ENCODE measurements around the gene IGF2R.

Gene IGF2R

DNA sequence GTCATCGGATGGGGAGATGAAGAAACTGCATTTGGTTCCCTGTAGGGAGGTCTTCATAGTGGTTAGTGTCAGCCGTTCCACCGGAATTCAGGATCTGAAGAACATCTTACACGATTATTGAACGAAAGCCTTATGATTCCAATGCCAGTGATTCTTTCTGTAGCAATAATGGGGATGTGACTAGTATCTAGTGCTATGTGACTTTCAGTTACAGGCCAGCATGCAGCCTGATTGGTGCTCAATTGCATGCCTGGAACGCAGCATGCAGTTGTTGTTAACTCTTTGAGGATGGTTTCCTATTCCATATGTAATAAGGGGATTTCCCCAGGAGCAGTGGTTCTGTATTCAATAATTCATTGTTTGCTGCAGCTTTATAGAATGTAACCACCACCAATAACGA is 81.1 kb downstream of the IGF2R start:
- no peak for DNase-seq

DNA sequence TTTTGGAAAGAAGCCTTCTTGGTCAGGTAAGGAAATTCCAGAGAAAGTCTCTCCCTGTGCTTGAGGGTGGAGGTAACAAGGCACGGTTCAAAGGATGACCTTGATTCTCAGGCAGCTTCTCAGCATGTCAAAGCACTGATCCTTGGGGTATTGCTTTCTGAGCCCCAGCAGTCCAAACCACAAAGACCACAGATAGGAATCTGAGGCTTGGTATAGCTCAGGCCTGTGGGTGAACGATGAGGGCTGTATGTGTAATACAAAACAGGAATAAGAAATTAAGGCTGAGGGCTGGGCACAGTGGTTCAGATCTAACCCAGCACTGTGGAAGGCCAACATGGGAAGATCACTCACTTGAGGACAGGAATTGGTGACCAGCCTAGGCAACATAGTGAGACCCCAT is 82.5 kb downstream of the IGF2R start:
- peak; percentile 52 for DNase-seq

DNA sequence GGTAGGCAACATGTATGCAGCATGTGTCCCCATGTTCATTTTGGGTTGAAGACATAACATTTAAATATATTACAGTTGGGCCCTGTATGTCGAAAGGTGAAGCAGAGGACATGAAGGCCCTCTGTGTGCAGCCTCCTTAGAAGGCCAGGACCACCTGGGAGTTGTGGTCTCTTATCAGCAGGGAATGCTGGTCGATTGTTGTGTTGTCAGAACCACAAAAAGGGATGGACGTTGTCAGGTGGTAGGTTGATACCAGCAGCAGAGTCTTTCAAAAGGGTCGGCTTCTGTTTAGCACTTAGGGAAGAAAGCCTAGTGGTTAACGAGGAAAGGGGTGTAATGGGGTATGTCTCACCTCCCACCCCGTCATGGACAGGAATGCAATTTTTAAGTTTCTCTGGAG is 85.4 kb downstream of the IGF2R start:
- DNase-seq: no peak

DNA sequence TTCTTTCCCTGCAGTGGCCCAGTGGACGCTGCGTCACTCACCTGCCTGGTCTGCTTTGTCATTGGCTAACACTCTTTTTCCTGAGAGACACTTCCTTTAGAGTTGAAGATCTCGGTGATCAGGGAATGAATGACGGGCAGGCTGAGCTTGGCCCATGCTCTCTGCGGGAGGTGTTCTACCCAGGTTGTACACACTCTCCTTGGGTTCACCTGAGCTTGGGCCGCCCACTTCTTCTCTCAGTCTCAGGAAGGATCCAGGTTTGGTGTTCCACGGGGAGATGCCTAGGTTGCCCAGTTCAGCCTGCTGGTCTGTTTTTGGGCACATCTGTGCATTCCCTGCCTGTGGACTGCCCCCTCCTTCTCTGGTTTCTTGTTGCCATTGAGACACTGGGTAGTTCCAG is 86.0 kb downstream of the IGF2R start:
- no peak for DNase-seq

DNA sequence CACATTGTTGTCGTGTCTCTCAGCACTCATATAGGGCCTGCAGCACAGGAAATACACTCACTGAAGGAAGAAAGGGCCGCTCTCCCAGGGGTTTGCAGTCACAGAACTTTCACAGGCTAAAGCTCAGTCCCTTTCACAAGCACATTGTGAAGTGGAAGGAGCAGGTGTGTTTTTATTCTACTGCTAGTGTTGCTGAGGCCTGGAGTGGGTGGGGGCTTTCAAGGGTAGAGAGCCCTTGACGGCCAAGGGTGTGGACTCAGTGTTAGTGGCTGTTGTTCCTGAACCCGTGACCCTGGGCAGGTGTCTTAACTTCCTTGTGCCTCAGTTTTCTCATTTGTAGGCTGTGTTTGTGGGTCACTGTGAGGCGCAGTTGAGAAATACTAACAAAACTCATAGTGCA is 86.5 kb downstream of the IGF2R start:
- no peak for DNase-seq

DNA sequence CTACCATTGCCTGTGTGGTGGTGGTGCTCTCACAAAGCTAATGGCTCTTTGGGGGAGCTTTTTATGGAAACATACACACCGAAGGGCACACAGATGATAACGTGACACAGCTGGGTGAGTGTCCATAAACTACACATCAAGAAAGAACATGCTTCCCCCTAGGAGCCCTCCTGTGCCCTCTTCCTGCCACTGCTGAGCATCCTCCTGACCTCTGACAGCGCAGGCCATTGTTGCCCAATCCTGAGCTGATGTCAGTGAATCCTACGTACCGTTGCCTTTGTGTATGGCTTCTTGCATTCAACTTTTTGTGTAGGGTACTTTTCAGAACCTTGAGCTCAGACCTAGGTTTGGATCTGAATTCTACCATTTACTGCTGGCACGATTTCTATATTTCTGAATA is 86.9 kb downstream of the IGF2R start:
- no peak for DNase-seq

DNA sequence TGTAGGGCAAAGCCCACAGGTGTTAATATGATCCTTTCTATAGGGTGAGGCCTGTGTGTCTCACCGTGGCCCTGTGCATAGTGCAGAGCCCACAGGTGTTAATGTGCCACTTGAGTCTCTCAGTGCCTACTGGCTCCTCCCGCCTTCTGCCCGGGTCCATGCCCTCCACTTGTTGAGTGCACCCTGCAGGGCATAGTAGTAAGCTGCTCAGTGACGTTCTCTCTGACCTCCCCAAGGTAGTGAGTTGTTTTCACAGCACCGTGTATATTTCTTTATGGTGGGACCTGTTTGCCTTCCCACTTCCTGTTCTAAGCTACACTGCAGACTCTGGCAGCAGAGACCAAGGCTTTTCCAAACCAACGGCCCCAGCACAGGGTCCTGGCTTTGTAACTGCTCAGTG is 88.2 kb downstream of the IGF2R start:
- DNase-seq: no peak

- DNase-seq: no peak
Observed at GRCh38 chr6:160058603-160059215, 89.8 kb downstream of the IGF2R start.

- no peak for DNase-seq
Observed at GRCh38 chr6:160060221-160060620, 91.3 kb downstream of the IGF2R start.

DNA sequence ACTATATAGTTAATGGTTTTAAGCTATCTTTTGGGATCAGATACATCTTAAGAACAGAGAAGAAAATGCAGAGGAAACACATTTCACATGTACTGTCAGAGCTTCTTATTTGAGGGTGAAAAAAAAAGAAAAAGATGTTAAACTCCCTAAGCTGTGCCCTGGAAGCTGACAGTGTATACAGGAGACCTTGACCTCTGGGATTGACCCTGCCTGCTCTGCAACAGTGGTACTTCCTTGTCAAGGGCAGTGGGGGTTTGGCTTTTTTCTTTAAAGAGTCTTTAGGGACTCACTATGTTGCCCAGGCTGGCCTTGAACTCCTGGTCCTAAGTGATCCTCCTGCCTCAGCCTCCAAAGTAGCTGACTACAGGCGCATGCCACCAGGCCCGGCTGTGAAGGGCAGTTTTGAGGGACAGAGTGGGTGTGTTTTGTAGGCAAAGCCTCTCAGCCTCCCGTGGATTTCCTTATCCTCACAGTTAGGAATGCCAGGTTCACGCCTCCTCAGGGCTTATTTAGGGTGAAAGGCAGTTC is 92.1 kb downstream of the IGF2R start:
- DNase-seq: no peak

DNA sequence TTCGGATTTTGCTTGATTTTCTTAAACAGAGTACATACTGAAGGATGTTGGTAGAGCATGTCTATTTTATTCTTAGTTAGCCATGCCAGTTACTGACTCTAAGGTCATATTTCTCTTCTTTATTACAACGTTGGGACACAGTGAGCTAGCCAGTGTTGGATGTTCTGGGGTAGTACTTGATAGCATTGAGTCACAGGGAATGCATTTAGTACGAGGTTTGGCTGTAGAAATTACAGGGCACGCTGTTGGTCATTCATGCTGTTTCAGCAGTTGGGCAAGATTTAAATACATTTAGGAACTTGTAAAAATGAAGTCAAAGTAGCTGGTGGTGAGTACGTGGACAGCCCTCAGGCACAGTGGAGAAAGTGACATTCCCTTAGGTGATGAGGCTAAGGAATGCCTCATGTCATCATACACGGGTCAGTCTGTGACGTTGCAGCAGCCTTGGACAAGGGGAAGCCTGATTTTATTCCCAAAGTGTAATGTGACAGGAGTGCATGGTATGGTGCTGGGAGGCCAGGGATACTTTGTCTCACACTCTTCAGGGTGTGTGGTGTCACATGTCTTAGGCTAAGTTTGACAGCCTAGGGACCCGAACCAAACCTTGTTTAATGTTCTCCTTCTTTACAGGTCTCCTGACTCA is 95.0 kb downstream of the IGF2R start:
- no peak for DNase-seq

- DNase-seq: no peak
Observed at GRCh38 chr6:160065200-160065599, 96.3 kb downstream of the IGF2R start.

GRCh38 chr6:160067564-160067963 is 98.7 kb downstream of the IGF2R start:
- no peak for DNase-seq

- DNase-seq: no peak
Observed at GRCh38 chr6:160068346-160068745, 99.5 kb downstream of the IGF2R start.

DNA sequence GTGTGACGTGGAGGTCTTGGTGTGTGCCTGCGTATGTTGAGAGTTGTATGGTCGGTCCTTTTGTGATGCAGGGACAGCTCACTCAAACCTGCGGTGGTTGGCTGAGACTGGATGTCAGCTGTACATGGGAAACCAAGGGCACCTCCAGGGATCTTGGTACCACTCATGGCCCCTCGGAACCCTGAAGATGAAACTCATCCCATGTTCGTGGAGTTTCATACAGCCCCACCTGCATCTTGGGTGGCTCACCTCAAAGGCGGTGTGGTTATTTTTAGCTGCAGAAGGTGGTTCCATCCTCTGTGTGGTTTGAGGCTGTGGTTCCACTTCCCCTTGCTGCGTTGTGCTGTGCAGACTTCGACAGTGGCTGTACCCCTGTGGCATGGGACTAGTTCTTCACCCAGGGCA is 100.2 kb downstream of the IGF2R start:
- DNase-seq: no peak

DNA sequence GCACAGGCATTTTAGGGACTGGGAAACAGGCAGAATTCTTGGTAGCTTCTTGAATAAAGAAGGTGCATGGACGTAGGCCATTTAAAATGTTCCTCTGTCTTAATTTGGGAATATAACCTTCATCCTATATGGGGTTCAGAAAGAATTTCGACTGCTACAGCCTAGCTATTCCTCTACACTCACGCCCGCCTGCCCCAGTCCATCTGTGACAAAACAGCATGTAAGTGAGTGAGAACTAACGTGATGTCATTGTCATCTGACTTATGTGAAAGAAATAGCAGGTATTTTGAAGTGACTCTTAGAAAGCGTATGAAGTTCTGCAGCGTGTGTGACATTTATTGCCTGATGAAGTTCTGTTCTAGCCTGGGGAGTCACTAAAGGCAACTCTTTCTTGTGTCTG is 100.6 kb downstream of the IGF2R start:
- DNase-seq: no peak

DNA sequence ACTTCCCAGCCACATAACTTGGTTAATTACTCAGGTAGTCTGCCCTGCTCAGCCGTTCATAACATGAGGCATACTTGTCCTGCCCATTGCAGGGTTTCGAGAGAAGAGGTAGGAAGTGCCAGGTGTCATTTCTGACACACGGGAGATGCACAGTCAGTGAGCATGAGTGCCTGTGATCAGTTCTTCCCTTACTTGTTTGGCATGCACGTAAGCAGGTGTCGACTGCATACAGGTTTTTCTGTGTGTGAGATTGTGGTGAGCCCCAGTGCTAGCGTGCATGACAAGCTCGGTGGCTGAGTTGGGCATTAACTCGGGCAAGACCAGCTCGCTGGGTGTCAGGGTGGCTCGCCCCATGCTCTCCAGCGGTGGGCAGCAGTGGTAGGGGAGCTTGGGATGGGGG is 101.5 kb downstream of the IGF2R start:
- no peak for DNase-seq

DNA sequence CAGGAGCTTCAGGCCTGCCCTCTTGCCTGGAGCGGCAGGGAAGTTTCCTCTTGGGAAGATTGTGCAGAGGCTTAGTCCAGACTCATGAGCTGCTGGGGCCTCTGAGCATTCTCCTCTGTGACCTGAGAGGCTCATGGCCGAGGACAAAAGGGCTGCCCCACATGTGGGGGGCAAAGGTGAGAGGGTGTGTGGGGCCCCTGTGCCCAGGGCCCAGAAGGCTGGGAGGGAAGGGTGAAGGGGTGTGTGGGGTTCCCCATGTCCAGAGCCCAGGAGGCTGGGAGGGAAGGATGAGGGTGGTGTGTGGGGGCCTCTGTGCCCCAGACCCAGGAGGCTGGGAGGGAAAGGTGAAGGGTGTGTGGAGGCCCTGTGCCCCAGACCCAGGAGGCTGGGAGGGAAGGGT is 101.9 kb downstream of the IGF2R start:
- DNase-seq: no peak

- DNase-seq: no peak
Observed at GRCh38 chr6:160071805-160072690, 103.2 kb downstream of the IGF2R start.

DNA sequence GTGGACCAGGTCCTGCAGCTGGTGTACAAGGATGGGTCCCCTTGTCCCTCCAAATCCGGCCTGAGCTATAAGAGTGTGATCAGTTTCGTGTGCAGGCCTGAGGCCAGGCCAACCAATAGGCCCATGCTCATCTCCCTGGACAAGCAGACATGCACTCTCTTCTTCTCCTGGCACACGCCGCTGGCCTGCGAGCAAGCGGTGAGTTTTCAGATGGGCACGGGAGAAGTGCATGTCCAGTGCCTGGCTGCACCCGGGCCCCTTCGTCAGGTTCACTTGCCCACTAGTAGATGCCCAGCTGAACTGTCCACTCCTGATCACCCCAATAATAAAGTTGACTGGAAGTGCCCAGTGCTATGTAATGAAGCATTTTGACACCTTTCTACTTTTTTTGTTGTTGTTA is 104.4 kb downstream of the IGF2R start:
- DNase-seq: no peak

- DNase-seq: no peak
Observed at GRCh38 chr6:160076009-160076408, 107.1 kb downstream of the IGF2R start.

- no peak for DNase-seq
Observed at GRCh38 chr6:160077024-160077423, 108.1 kb downstream of the IGF2R start.

DNA sequence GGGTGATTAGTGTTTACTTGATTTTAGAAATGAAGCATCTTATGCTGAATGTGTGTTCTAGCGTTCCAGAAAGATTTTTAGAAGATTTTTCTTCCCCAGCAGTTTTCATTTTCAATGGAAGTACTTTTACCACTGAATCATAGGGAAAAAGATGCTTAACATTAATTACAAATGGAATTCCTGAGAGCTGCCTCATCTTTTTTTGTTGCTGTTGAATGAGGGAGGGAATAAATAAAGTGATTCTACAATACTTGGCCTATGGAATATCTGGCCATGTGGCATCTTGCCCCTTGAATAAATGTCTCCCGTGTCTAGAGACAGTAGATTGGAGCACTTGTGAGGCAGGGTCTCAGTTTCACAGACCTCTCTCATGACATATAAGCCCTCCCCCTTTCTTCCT is 108.6 kb downstream of the IGF2R start:
- DNase-seq: no peak

All from GF-D8 (cell line).